Liver (tissue), 3 donors: ENCODE measurements around the gene SERPINB10.

ENCODE experiments used
- ATF3 ChIP-seq: IDR thresholded peaks from 2 replicates; pipeline ENCODE4 v1.6.1; 2016; ENCODE audit warnings: antibody characterized with exemption
- CTCF ChIP-seq: fragments of 150-350 bp; IDR thresholded peaks from 2 replicates; pipeline ENCODE4 v1.5.1; 2017; ENCODE audit warnings: improper control_type of control experiment, low read depth, low read length; ENCODE audit not compliant: missing input control
- EGR1 ChIP-seq, 2 donors: IDR thresholded peaks; 2 replicates each; pipeline ENCODE4 v1.6.1; 2016 to 2018; ENCODE audit warnings: antibody characterized with exemption in 2 of 2, low read depth in 2 of 2
- FOXA1 ChIP-seq: IDR thresholded peaks from 2 replicates; pipeline ENCODE4 v1.6.1; 2016; ENCODE audit warnings: antibody characterized with exemption
- HNF4G ChIP-seq: IDR thresholded peaks from 2 replicates; pipeline ENCODE4 v1.6.1; 2016; ENCODE audit warnings: antibody characterized with exemption
- JUND ChIP-seq, 2 donors: IDR thresholded peaks; 2 replicates each; pipeline ENCODE4 v1.6.1; 2016; ENCODE audit warnings: antibody characterized with exemption in 2 of 2
- MAX ChIP-seq: IDR thresholded peaks from 2 replicates; pipeline ENCODE4 v1.6.1; 2016; ENCODE audit warnings: antibody characterized with exemption
- RAD21 ChIP-seq, 2 donors: IDR thresholded peaks; 2 replicates each; pipeline ENCODE4 v1.6.1; 2016; ENCODE audit warnings: antibody characterized with exemption in 2 of 2, mild to moderate bottlenecking in 2 of 2
- REST ChIP-seq: IDR thresholded peaks from 2 replicates; pipeline ENCODE4 v1.6.1; 2016; ENCODE audit warnings: antibody characterized with exemption, mild to moderate bottlenecking
- RXRA ChIP-seq, 2 donors: IDR thresholded peaks; 2 replicates each; pipeline ENCODE4 v1.6.1; 2017 to 2018; ENCODE audit warnings: antibody characterized with exemption in 2 of 2, mild to moderate bottlenecking in 1 of 2
- SP1 ChIP-seq: IDR thresholded peaks from 2 replicates; pipeline ENCODE4 v1.6.1; 2018; ENCODE audit warnings: antibody characterized with exemption, mild to moderate bottlenecking
- TAF1 ChIP-seq: conservative IDR thresholded peaks from 2 replicates; pipeline ENCODE4 v1.6.1; 2016; ENCODE audit warnings: antibody characterized with exemption, mild to moderate bottlenecking
- YY1 ChIP-seq: IDR thresholded peaks from 2 replicates; pipeline ENCODE4 v1.6.1; 2016; ENCODE audit warnings: antibody characterized with exemption, mild to moderate bottlenecking
- ZBTB33 ChIP-seq: IDR thresholded peaks from 2 replicates; pipeline ENCODE4 v1.6.1; 2016; ENCODE audit warnings: antibody characterized with exemption
- donor health status: healthy.
- donor health status: healthy.

GRCh38 chr18:63878925-63879324 lies 28.8 kb upstream of the SERPINB10 start:
- TF ChIP-seq REST (no peak), CTCF (no peak), HNF4G (no peak), RXRA (IDR thresholded peaks at IDR 0.05) (no peak), MAX (no peak), TAF1 (no peak), FOXA1 (no peak), EGR1 (IDR thresholded peaks at IDR 0.05; ENCODE audit: low read depth in 2 of 2) (no peak), JUND (IDR thresholded peaks at IDR 0.05) (no peak), RAD21 (IDR thresholded peaks at IDR 0.05) (no peak), ZBTB33 (no peak), YY1 (no peak), SP1 (no peak), ATF3 (no peak)
